ENCODE results near the gene C3orf18.

Gene C3orf18

GRCh38 chr3:50603261-50604109 is 35.9 kb upstream of the C3orf18 start:
- DNase-seq (ENCODE audit: low read depth), result no peak

- no peak for DNase-seq (ENCODE audit: low read depth)
These were observed 35.1 kb upstream of the C3orf18 start for GRCh38 chr3:50602595-50603191.

- DNase-seq (ENCODE audit: low read depth), result peak; percentile 76
These were observed 33.5 kb upstream of the C3orf18 start for GRCh38 chr3:50600841-50601591.

GRCh38 chr3:50600141-50600753 is 32.7 kb upstream of the C3orf18 start:
- DNase-seq (ENCODE audit: low read depth), result no peak

- DNase-seq (ENCODE audit: low read depth), result no peak
These were observed 32.2 kb upstream of the C3orf18 start for GRCh38 chr3:50599716-50600118.

- DNase-seq (ENCODE audit: low read depth), result no peak
These were observed 31.7 kb upstream of the C3orf18 start for GRCh38 chr3:50599115-50599715.

GRCh38 chr3:50594253-50594785 is 26.8 kb upstream of the C3orf18 start:
- DNase-seq (ENCODE audit: low read depth), result no peak

- DNase-seq (ENCODE audit: low read depth), result no peak
These were observed 25.0 kb upstream of the C3orf18 start for GRCh38 chr3:50592568-50592967.

GRCh38 chr3:50591196-50591741 is 23.7 kb upstream of the C3orf18 start:
- no peak for DNase-seq (ENCODE audit: low read depth)

GRCh38 chr3:50588759-50589433 is 21.3 kb upstream of the C3orf18 start:
- peak; percentile 23 for DNase-seq (ENCODE audit: low read depth)

GRCh38 chr3:50587806-50588758 is 20.5 kb upstream of the C3orf18 start:
- DNase-seq (ENCODE audit: low read depth), result no peak

- DNase-seq (ENCODE audit: low read depth), result peak; percentile 18
These were observed 19.8 kb upstream of the C3orf18 start for GRCh38 chr3:50587373-50587772.

- DNase-seq (ENCODE audit: low read depth), result no peak
These were observed 19.2 kb upstream of the C3orf18 start for GRCh38 chr3:50586763-50587070.

- no peak for DNase-seq (ENCODE audit: low read depth)
These were observed 18.6 kb upstream of the C3orf18 start for GRCh38 chr3:50585919-50586762.

- DNase-seq (ENCODE audit: low read depth), result no peak
These were observed 16.8 kb upstream of the C3orf18 start for GRCh38 chr3:50584391-50584790.

- no peak for DNase-seq (ENCODE audit: low read depth)
These were observed 16.4 kb upstream of the C3orf18 start for GRCh38 chr3:50583897-50584296.

- DNase-seq (ENCODE audit: low read depth), result no peak
These were observed 14.5 kb upstream of the C3orf18 start for GRCh38 chr3:50582083-50582482.

- DNase-seq (ENCODE audit: low read depth), result no peak
These were observed 13.9 kb upstream of the C3orf18 start for GRCh38 chr3:50581459-50581842.

All from ELR (cell line).